SK-N-SH (cell line): ENCODE measurements around the gene LRCH4. TPM values are rescaled to one million over a fixed set of nuclear protein-coding genes. Genes with fewer than 3 reads are reported as not detected.

ENCODE experiments used
- CTCF ChIA-PET: fragments of 300-600, 350-600 bp; formaldehyde crosslinking; extraction: SDS; loops from one replicate; lab custom pipeline; 2021; lab: Yijun Ruan, JAX
- POLR2A ChIA-PET: fragments of 350-600 bp; sonication (Branson Sonifier 250); formaldehyde crosslinking; extraction: SDS; loops from one replicate; lab custom pipeline; 2020; ENCODE audit warnings: antibody characterized with exemption, inconsistent platforms; lab: Yijun Ruan, JAX
- DNase-seq: peaks from one replicate; pipeline ENCODE4 v3.0.0; 2012
- H2AFZ ChIP-seq: fragments of 200-600 bp; sonication (generic); 2 replicates; pipeline ENCODE4 v1.8.1; 2016; ENCODE audit warnings: antibody characterized with exemption, mild to moderate bottlenecking, low read depth
- H3F3A ChIP-seq: fragments of 200-600 bp; sonication (generic); replicated peaks from 2 replicates; pipeline ENCODE3; 2016; ENCODE audit warnings: antibody characterized with exemption, mild to moderate bottlenecking; ENCODE audit not compliant: insufficient read depth
- H3K27ac ChIP-seq, 2 experiments: fragments of 200-500 bp in 1 of 2; fragments of 200-600 bp in 1 of 2; sonication (Bioruptor generic) in 1 of 2; sonication (generic), shearing (Covaris generic) in 1 of 2; 2 replicates each; pipeline versions ENCODE4 v1.5.1 to v1.6.1; 2014 to 2016; ENCODE audit warnings: low read depth in 2 of 2, inconsistent platforms in 1 of 2, low read length in 1 of 2, mild to moderate bottlenecking in 1 of 2, mixed read lengths in 1 of 2
- H3K27me3 ChIP-seq: fragments of 200-600 bp; sonication (generic), shearing (Covaris generic); 2 replicates; pipeline ENCODE4 v1.6.1; 2016; ENCODE audit warnings: mixed run types; ENCODE audit not compliant: insufficient read depth
- H3K36me3 ChIP-seq, 2 experiments: fragments of 200-500 bp in 1 of 2; fragments of 200-600 bp in 1 of 2; sonication (Bioruptor generic) in 1 of 2; sonication (generic) in 1 of 2; replicated peaks in 1 of 2; 2 replicates each; pipeline versions ENCODE3 to v1.5.1; 2014 to 2016; ENCODE audit warnings: low read length in 1 of 2, mild to moderate bottlenecking in 1 of 2; ENCODE audit not compliant: insufficient read depth in 2 of 2, control insufficient read depth in 1 of 2
- H3K4me1 ChIP-seq, 2 experiments: fragments of 200-500 bp in 1 of 2; fragments of 200-600 bp in 1 of 2; sonication (Bioruptor generic) in 1 of 2; sonication (generic), shearing (Covaris generic) in 1 of 2; 2 replicates each; pipeline versions ENCODE4 v1.5.1 to v1.6.1; 2014 to 2016; ENCODE audit warnings: low read depth in 1 of 2, low read length in 1 of 2, mixed run types in 1 of 2; ENCODE audit not compliant: insufficient read depth in 2 of 2, control insufficient read depth in 1 of 2
- H3K4me2 ChIP-seq: fragments of 200-600 bp; sonication (generic), shearing (Covaris generic); 2 replicates; pipeline ENCODE4 v1.6.1; 2017; ENCODE audit warnings: mixed run types
- H3K4me3 ChIP-seq, 2 experiments: fragments of 200-500 bp in 1 of 2; fragments of 200-600 bp in 1 of 2; sonication (Bioruptor generic) in 1 of 2; sonication (generic), shearing (Covaris generic) in 1 of 2; 2 replicates each; pipeline versions ENCODE4 v1.5.1 to v1.8.1; 2014 to 2016; ENCODE audit warnings: low read depth in 2 of 2, inconsistent platforms in 1 of 2, low read length in 1 of 2, mild to moderate bottlenecking in 1 of 2, mixed read lengths in 1 of 2, moderate library complexity in 1 of 2
- H3K79me2 ChIP-seq: fragments of 200-600 bp; sonication (generic); 2 replicates; pipeline ENCODE4 v1.8.1; 2017; ENCODE audit warnings: mild to moderate bottlenecking; ENCODE audit not compliant: insufficient read depth
- H3K9ac ChIP-seq: fragments of 200-600 bp; sonication (generic); 2 replicates; pipeline ENCODE4 v1.6.1; 2017; ENCODE audit warnings: mixed run types
- H3K9me2 ChIP-seq: fragments of 200-600 bp; sonication (generic); 2 replicates; pipeline ENCODE4 v1.6.1; 2017; ENCODE audit warnings: mixed run types
- H3K9me3 ChIP-seq: fragments of 200-600 bp; sonication (generic); 2 replicates; pipeline ENCODE4 v1.6.1; 2017; ENCODE audit warnings: mixed run types, mild to moderate bottlenecking, moderate library complexity
- H4K20me1 ChIP-seq: fragments of 200-600 bp; sonication (generic); 2 replicates; pipeline ENCODE4 v1.6.1; 2017; ENCODE audit warnings: mild to moderate bottlenecking, mixed run types; ENCODE audit not compliant: insufficient read depth
- ELF1 ChIP-seq: IDR thresholded peaks from 2 replicates; pipeline ENCODE4 v1.4.0; 2012
- GATA2 ChIP-seq: sonication (generic); formaldehyde crosslinking; IDR thresholded peaks from 2 replicates; pipeline ENCODE4 v1.5.0; 2020; ENCODE audit warnings: mild to moderate bottlenecking, missing genetic modification reagents
- JUND ChIP-seq: IDR thresholded peaks from 2 replicates; pipeline ENCODE4 v1.4.0; 2012
- MAX ChIP-seq: IDR thresholded peaks from 2 replicates; pipeline ENCODE4 v1.4.0; 2012; ENCODE audit warnings: low read depth
- MEF2A ChIP-seq: IDR thresholded peaks from 2 replicates; pipeline ENCODE4 v1.4.0; 2012; ENCODE audit warnings: low read depth, borderline replicate concordance
- NFIC ChIP-seq: IDR thresholded peaks from 2 replicates; pipeline ENCODE4 v1.4.0; 2012; ENCODE audit warnings: borderline replicate concordance
- PBX3 ChIP-seq: IDR thresholded peaks from 2 replicates; pipeline ENCODE4; 2012
- RXRA ChIP-seq: IDR thresholded peaks from 2 replicates; pipeline ENCODE4 v1.4.0; 2012; ENCODE audit warnings: low read depth, mild to moderate bottlenecking, borderline replicate concordance
- SMC3 ChIP-seq: IDR thresholded peaks from 2 replicates; pipeline ENCODE4 v1.6.1; 2012; ENCODE audit warnings: low read depth, low read length, improper control_type of control experiment
- USF1 ChIP-seq: IDR thresholded peaks from 2 replicates; pipeline ENCODE4 v1.4.0; 2012; ENCODE audit warnings: low read depth, borderline replicate concordance
- ZBTB33 ChIP-seq: IDR thresholded peaks from 2 replicates; pipeline ENCODE4 v1.4.0; 2012; ENCODE audit warnings: low read depth, borderline replicate concordance
- WGBS: methylation state at CpG from one replicate; pipeline ENCODE4 v1.1.6; 2017; ENCODE audit warnings: low lambda C conversion rate; 5-methylcytosine and 5-hydroxymethylcytosine counted together
- polyA plus RNA-seq, 3 experiments: library from polyadenylated mRNA; depleted of rRNA; stranded (reverse); fragments of >200 nt; gene quantifications; 2 replicates each; pipeline ENCODE4 v1.2.3, GENCODE V29; 2012

LRCH4 gene
- polyA plus RNA-seq, 1 of the 3 experiments (the other 2 are of a cell fraction): 29.8 TPM

GRCh38 chr7:100576384-100576993, 9.4 kb downstream of the LRCH4 start:
- H3K4me3 ChIP-seq: no peak overlapping the region
- H3K79me2 ChIP-seq: no peaks in the 10 kb centered on the region
- peak; percentile 15 for DNase-seq
- H3K27ac ChIP-seq: no peak overlapping the region
- no peaks in the 10 kb centered on the region for H3K9me2 ChIP-seq
- H3K36me3 ChIP-seq: peaks cover 24 to 51% of the 10 kb centered on the region in 2 experiments
- H4K20me1 ChIP-seq: no peaks in the 10 kb centered on the region
- CTCF ChIA-PET: interaction anchor here (0.6 to 4.3 kb wide), 7 partner anchors 9 to 74 kb away, joined by 3 to 30 read pairs (median 6); partner anchors contain the start of gene FBXO24
- H3F3A ChIP-seq: no peaks in the 10 kb centered on the region
- POLR2A ChIA-PET: interaction anchor here (0.6 kb wide), 1 partner anchor 174 kb away, joined by 3 read pairs; no protein-coding TSS in a partner anchor
- H3K9ac ChIP-seq: no peak overlapping the region
- H2AFZ ChIP-seq: no peak overlapping the region
- no peak for TF ChIP-seq MAX
- no peak for TF ChIP-seq SMC3
- TF ChIP-seq MEF2A: no peak
- no peak for TF ChIP-seq JUND
- no peak for TF ChIP-seq RXRA
- no peak for TF ChIP-seq PBX3
- no peak for TF ChIP-seq ZBTB33
- no peak for TF ChIP-seq NFIC
- TF ChIP-seq USF1: no peak
- no peak for TF ChIP-seq GATA2 (CRISPR knock-in tag)
- WGBS: 97% methylated on average over 13 of the region's 13 CpGs
- H3K4me2 ChIP-seq: no peak overlapping the region
- no peaks in the 10 kb centered on the region for H3K4me1 ChIP-seq
- H3K9me3 ChIP-seq: no peaks in the 10 kb centered on the region
- H3K27me3 ChIP-seq: no peaks in the 10 kb centered on the region

- DNase-seq: peak; percentile 24
- no peaks in the 10 kb centered on the region for H3F3A ChIP-seq
- 89% methylated on average over 16 of the region's 17 CpGs for WGBS
- ChIA-PET POLR2A (interaction anchor here (0.6 kb wide), 1 partner anchor 173 kb away, joined by 3 read pairs; no protein-coding TSS in a partner anchor), CTCF (interaction anchor here (1.2 to 4.3 kb wide), 5 partner anchors 11 to 16 kb away, joined by 3 to 30 read pairs (median 8); partner anchors contain the start of gene FBXO24)
- no peaks in the 10 kb centered on the region for H3K27me3 ChIP-seq
- no peaks in the 10 kb centered on the region for H3K9me2 ChIP-seq
- TF ChIP-seq ELF1: no peak
- H3K79me2 ChIP-seq: no peaks in the 10 kb centered on the region
- peaks cover 0 to 4% of the 10 kb centered on the region in 2 experiments; a peak in 1 of 4 replicates for H3K4me1 ChIP-seq
- H3K4me2 ChIP-seq: no peak overlapping the region
- no peak overlapping the region for H2AFZ ChIP-seq
- no peaks in the 10 kb centered on the region for H3K9me3 ChIP-seq
- H3K27ac ChIP-seq: no peak overlapping the region
- H3K9ac ChIP-seq: no peak overlapping the region
- H4K20me1 ChIP-seq: no peaks in the 10 kb centered on the region
- peaks cover 21 to 45% of the 10 kb centered on the region in 2 experiments for H3K36me3 ChIP-seq
- no peak overlapping the region for H3K4me3 ChIP-seq
Observed at GRCh38 chr7:100575746-100576383, 10.1 kb downstream of the LRCH4 start.
